COLO829 (cell line): ENCODE results near the gene MAD1L1.
"Not testable (repeated sequence)": the region's sequence is repeated elsewhere in the genome, so short reads cannot be mapped to it uniquely, and the experiment has no call there.

Experiments used
- DNase-seq: peaks from one replicate; pipeline ENCODE4 v3.0.0; 2012; ENCODE audit warnings: low spot score

Gene MAD1L1

GRCh38 chr7:1849351-1850041 is 383.2 kb downstream of the MAD1L1 start:
- DNase-seq, result no peak

GRCh38 chr7:1848911-1849311 is 383.8 kb downstream of the MAD1L1 start:
- no peak for DNase-seq

DNA sequence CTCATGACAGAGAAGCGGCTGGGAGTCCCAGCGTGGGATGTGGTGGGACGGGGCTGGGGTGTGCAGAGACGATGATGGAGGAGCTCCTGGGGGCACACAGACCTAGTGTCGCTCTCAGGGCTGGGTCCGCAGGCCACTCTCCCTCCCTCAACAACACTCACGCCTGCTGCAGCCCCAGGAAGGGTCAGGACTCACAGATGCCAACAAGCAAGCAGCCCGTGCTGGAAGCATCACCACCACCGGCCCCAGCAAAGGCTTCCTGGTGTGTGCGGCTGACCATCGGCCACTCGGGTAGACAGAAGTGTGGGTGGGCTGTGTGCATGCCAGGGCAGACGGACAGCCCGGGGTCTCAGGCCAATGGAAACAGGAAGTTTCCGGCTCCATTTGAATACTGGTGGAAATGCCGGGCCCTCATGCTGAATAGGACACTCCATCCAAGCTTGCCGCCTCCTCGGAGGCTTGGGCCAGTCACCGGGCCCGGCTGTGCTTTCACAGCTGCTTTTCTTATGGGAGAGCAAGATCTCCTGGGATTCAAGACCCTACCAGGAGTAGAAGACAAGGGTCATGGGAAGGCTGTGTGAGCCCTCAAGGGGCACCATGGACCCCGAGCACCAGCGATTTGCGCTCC is 384.6 kb downstream of the MAD1L1 start:
- no peak for DNase-seq

- no peak for DNase-seq
Observed at GRCh38 chr7:1847260-1848001, 385.3 kb downstream of the MAD1L1 start.

DNA sequence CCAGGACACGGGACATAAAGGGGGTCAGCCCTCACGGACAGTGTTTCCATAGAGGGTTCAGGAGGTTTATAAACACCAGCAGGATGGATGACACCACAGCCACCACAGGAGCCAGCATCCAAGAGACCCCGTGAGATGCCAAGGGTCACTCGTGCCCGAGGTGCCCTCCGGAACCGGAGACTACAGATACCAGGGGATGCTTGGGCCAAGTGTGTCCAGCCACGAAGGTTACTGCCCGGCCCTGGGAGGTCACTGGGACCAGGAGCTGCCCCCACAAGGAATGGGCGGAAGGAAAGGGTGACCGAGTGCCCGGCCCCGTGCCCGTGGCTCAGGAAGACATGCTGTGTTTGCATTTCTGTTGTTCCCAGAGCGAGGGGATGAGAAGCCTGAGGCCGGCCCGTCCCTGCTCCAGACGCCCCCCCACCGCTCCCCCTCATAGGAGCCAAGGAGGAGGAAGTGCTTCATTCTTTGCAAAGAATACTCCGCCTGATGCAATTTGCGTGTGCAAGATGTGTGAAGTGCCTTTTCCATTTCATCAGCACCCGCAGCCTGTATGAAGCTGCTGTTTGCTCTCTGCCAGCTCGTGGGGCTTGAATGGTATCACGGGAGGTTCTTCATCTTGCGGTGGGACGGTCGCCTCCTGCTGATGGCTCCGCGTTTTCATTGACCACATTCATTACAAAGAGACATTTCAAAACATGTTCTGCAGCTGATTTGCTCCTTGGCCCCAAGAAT is 386.2 kb downstream of the MAD1L1 start:
- DNase-seq, result no peak

DNA sequence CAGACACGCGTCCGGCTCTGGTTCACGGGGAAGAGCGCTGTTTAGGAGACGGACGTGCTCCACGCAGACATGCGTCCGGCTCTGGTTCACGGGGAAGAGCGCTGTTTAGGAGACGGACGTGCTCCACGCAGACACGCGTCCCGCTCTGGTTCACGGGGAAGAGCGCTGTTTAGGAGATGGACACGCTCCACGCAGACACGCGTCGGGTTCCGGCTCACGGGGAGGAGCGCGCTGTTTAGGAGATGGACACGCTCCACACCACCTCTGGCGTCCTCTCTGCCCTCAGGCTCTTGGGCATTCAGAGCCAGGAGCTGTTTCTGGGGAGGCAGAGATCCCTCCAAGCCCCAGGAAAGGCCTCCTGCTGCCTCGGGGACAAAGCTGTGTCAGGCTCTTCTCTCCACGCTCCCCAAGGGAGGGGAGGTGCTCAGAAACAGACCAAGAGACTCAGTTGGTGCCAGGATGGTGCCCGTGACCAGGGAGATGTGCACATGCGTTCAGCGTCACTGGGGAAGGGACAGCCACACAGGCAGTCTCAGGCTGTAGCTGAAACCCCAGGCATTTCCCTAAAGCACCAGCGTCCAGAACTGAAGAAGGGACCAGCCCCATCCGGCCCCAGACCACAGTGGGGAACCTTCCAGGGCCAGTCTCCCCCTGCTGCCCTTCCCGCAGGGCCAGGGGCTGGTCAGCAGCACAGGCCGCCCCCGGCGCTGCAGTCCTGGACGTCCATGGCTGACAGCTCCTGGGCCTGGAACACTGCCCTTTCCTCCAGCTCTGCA is 387.0 kb downstream of the MAD1L1 start:
- DNase-seq, result no peak

DNA sequence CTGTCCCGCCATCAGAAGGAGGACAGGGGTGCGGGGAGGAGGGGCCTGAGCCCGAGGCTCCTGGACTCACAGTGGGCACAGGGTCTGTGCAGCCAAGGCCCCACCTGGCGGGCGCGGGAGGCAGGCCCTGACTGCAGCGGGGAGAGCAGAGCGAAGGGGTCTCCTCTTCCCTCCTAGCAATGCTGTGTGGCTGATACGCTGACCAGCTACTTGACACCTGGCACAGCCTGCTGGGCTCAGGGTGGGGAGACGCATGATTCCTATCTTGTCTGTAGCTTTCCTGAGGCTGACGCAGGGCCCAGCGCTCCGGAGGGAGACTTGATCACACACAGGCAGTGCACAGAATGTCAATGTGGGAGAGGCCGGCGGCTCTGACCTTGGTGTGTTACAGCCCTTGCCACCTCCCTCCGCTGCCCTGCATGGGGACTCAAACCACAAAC is 387.8 kb downstream of the MAD1L1 start:
- no peak for DNase-seq

GRCh38 chr7:1844336-1844950 is 388.3 kb downstream of the MAD1L1 start:
- DNase-seq, result no peak

DNA sequence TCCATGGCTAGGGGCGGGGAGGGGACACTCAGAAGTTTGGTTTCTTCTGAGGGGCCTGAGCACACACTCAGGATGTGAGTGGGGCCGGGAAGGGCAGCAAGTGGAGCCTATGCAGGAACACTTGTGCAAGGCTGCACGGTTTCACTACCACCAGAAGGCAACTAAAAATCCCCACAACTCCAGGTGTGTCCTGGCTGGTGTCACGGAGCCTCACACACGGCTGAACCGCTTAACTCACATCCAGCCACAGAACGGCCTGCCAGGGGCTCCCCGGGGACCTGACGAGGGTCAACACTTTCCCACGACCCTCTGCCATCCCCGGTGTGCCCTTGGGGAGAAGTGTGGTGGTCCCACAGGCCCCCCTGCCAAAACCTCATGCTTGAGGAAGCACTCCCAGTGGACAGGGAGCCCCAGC is 388.8 kb downstream of the MAD1L1 start:
- DNase-seq, result no peak

DNA sequence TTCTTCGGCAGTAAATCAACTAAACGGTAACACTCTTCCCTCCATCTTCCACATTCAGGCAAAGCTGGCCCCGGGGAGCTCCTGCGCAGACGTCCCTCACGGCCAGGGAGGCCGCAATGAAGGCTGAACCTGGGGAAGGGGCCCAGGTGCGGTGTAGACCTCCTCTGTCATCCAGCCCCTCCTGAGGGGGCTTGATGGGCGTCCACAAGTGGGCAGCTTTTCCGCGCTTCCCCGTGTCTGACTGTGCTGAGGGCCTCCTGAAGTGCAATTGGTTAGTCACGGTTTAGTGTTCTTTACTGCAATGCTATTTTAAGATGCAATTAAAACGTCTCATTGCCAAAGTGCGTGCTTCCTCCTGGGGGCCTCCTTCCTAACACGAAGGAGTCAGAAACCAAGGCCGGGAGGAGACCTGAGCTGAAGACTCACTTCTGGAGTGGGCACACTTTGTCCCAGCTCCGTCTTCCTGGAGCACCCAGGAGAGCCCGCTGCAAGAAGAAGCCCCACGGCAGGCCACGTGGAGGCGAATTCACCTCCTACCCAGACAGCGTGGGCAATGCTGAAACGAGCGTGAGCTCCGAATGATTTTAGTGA is 389.4 kb downstream of the MAD1L1 start:
- DNase-seq, result no peak

DNA sequence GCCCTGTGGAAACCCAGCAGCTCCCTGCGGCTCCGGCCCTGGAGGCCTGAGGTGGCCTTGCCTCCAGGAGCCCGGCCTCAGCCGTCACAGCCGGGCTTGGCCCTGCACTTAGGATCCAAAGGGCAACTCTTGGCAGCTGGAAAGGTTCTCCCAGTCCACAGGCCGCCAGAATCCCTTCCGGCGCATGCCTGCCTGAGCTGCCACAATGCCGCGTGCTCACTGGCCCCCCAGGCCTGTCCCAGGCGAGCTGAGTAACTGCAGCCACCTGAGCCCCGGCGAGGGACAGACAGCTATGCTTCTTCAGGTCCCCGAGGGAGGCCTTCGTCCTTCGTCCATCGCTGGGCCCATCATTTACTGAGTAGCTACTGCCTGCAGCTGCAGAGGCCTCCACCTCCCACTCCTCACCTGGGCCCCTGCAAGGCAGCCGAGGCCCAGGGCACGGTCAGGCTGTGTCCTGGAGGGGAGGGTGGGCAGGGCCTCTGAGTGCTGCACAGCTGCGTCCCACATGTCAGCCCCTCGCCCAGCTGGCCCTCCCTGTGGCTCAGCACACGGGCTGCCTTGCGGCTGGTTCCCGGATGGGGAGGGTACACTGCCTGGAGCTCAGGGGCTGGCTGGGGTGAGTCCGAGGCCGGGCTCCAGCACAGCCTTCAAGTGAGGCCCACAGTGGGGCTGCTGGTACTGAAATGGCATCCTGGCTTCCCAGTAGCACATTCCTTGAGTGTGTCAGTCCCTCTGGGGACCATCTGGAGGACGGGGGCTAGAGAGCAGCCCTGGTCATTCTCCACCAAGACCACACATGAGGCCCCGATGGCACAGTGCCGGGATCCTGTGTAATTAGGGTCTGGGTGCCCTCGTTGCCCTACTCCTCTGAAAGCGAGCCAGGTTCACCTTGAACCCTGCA is 390.2 kb downstream of the MAD1L1 start:
- no peak for DNase-seq

DNA sequence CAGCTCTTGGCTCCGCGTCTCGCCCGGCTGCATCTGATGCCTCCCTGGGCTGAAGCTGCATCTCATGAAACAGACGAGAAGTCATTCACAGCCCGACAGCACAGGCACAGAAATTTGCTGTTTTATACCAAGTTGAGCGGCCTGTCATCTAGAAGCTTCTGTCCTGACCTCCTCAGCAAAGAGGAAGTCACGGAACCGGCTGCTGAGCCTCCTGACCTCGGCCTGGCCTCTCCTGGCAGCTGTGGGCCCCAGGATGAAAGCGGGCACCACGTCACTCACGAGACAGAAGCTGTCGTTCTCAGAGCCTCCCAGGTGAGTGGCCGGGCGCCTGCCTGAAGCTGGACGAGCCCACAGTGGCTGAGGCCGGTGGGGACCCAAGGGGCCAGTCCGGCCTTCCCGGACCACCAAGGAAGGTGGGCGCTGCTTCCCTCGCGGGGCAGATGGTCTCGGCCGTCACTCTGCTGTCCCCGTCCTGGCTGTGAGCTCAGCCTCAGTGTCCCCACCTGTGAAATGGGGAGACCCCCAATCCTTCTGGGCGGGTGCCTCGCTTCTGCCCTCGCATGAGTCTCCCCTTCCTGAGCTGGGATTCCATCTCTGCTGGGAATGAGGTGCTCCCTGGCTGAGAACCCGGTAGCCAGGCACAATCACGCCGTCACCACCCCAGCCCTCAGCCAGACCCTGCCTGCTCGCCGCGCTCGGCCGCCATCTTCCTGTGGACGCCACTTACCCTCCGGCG is 391.3 kb downstream of the MAD1L1 start:
- not testable (repeated sequence) for DNase-seq

GRCh38 chr7:1840744-1841143 is 392.0 kb downstream of the MAD1L1 start:
- DNase-seq, result not testable (repeated sequence)

DNA sequence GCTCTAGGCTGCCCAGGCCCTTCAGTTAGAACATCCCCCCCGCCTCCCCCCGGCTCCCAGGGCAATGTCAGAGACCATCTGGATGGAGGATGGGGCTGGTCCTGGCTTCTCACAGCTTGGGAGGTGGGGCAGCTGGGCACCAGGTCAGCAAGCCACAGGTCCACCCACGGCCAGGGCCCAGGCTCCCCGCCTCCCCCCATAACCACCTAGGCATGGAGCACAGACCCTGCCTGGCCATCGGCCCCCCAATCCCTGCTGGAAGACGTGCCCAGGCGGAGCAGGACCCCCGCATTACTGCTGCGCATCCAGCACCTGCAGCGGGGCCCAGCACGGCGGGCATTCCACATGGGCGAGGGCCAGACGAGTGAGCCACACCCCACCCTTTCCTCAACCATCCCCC is 393.0 kb downstream of the MAD1L1 start:
- DNase-seq, result no peak

DNA sequence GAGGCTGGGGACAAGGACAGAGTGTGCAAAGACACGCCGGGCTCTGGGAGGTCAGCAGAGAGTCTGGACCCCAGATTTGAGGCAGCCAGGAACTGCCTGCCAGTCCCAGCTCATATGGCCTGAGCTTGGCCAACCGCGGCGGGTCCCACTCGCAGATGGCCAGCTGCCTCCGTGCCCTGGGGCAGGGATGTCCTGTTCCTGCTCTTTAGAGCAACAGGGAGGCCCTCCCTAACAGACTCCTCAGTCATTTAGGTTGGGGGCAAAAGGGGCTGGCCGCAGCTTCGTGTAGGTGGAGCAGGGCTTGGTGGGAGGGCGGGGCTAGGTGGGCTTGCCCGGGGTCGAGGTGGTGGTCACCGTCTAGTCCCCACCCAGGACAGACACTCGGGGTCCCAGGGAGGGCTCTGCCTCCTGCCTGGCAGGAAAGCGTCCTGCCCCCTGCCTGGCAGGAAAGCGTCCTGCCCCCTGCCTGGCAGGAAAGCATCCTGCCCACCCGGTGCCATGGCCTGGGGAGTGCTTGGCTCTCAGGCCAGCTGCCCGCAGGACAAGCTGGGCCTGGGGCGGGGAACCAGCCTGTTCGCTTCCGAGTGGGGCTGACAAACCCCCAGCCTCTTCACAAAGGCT is 393.7 kb downstream of the MAD1L1 start:
- not testable (repeated sequence) for DNase-seq

DNA sequence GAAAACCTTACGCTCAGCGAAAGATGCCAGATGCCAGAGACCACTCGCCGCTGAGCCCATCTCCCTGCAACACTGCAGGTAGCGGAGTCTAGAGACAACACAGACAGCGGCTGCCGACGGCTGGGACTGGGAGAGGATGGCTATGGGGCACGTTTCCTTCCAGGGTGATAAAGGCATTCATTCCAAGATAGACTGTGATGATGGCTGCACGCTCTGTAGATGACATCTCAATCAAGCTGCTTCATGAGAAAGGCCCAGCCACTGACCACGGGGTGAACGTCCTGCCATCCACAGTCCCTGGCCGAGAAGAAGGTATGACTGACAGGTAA is 394.2 kb downstream of the MAD1L1 start:
- DNase-seq, result not testable (repeated sequence)

- DNase-seq, result not testable (repeated sequence)
Observed at GRCh38 chr7:1837696-1838543, 394.8 kb downstream of the MAD1L1 start.
